GM12878 (cell line): Measurements from ENCODE around the gene UNC80.

Experiments
- POLR2A ChIP-seq: IDR thresholded peaks from 2 replicates; pipeline ENCODE4 v1.6.1; 2011; ENCODE audit warnings: low read depth, mild to moderate bottlenecking, low read length
- RFX5 ChIP-seq: IDR thresholded peaks from 2 replicates; pipeline ENCODE4 v1.6.1; 2011; ENCODE audit warnings: low read depth, low read length, improper control_type of control experiment
- SRF ChIP-seq, 2 experiments: IDR thresholded peaks; 2 replicates each; pipeline ENCODE4 v1.6.1; 2011; ENCODE audit warnings: low read depth in 2 of 2, low read length in 2 of 2, mild to moderate bottlenecking in 1 of 2, moderate library complexity in 1 of 2
- TF ChIP-seq, protein P1 (sequence below): fragments of 150-350 bp; IDR thresholded peaks from 2 replicates; pipeline ENCODE4 v1.6.1; 2016; ENCODE audit warnings: low read depth, low read length
- TF ChIP-seq, protein P2 (sequence below): fragments of 450-650 bp; IDR thresholded peaks from 2 replicates; pipeline ENCODE4 v1.6.1; 2018; ENCODE audit warnings: mild to moderate bottlenecking, low read depth, moderate library complexity; ENCODE audit not compliant: partially characterized antibody

DNA sequence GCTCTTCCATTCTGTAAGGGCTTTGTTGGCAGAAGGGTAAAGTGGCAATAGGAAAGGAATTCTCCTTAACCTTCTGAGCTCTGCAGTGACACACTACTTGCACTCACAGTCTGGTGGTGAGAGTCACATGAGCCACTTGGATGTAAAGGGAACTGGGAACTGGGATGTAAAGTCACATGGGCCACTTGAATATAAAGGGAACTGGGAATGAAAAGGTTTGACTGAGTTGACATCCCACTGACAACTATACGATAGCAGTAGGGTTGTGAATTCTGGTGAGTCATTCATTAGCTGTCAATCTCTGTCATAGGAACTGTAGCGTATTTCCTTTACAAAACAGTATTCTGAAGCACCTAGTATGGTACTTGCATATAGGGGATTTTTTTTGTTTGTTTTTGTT is 236.3 kb downstream of the UNC80 start:
- TF ChIP-seq SRF (IDR thresholded peaks at IDR 0.05; ENCODE audit: low read depth in 2 of 2, low read length in 2 of 2): no peak
- TF ChIP-seq, protein P1, sequence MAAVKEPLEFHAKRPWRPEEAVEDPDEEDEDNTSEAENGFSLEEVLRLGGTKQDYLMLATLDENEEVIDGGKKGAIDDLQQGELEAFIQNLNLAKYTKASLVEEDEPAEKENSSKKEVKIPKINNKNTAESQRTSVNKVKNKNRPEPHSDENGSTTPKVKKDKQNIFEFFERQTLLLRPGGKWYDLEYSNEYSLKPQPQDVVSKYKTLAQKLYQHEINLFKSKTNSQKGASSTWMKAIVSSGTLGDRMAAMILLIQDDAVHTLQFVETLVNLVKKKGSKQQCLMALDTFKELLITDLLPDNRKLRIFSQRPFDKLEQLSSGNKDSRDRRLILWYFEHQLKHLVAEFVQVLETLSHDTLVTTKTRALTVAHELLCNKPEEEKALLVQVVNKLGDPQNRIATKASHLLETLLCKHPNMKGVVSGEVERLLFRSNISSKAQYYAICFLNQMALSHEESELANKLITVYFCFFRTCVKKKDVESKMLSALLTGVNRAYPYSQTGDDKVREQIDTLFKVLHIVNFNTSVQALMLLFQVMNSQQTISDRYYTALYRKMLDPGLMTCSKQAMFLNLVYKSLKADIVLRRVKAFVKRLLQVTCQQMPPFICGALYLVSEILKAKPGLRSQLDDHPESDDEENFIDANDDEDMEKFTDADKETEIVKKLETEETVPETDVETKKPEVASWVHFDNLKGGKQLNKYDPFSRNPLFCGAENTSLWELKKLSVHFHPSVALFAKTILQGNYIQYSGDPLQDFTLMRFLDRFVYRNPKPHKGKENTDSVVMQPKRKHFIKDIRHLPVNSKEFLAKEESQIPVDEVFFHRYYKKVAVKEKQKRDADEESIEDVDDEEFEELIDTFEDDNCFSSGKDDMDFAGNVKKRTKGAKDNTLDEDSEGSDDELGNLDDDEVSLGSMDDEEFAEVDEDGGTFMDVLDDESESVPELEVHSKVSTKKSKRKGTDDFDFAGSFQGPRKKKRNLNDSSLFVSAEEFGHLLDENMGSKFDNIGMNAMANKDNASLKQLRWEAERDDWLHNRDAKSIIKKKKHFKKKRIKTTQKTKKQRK: no peak
- no peak for TF ChIP-seq RFX5
- TF ChIP-seq POLR2A: no peak
- TF ChIP-seq, protein P2, sequence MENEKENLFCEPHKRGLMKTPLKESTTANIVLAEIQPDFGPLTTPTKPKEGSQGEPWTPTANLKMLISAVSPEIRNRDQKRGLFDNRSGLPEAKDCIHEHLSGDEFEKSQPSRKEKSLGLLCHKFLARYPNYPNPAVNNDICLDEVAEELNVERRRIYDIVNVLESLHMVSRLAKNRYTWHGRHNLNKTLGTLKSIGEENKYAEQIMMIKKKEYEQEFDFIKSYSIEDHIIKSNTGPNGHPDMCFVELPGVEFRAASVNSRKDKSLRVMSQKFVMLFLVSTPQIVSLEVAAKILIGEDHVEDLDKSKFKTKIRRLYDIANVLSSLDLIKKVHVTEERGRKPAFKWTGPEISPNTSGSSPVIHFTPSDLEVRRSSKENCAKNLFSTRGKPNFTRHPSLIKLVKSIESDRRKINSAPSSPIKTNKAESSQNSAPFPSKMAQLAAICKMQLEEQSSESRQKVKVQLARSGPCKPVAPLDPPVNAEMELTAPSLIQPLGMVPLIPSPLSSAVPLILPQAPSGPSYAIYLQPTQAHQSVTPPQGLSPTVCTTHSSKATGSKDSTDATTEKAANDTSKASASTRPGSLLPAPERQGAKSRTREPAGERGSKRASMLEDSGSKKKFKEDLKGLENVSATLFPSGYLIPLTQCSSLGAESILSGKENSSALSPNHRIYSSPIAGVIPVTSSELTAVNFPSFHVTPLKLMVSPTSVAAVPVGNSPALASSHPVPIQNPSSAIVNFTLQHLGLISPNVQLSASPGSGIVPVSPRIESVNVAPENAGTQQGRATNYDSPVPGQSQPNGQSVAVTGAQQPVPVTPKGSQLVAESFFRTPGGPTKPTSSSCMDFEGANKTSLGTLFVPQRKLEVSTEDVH: no peak
